Inflammatory macrophage (primary cell): ENCODE data around the gene NDUFAB1.
"Not testable (repeated sequence)": the region's sequence is repeated elsewhere in the genome, so short reads cannot be mapped to it uniquely, and the experiment has no call there.

Source experiments
- DNase-seq, 2 donors: peaks; one replicate each; pipeline ENCODE4 v3.0.0-alpha.2; 2020 to 2022

Gene NDUFAB1

DNA sequence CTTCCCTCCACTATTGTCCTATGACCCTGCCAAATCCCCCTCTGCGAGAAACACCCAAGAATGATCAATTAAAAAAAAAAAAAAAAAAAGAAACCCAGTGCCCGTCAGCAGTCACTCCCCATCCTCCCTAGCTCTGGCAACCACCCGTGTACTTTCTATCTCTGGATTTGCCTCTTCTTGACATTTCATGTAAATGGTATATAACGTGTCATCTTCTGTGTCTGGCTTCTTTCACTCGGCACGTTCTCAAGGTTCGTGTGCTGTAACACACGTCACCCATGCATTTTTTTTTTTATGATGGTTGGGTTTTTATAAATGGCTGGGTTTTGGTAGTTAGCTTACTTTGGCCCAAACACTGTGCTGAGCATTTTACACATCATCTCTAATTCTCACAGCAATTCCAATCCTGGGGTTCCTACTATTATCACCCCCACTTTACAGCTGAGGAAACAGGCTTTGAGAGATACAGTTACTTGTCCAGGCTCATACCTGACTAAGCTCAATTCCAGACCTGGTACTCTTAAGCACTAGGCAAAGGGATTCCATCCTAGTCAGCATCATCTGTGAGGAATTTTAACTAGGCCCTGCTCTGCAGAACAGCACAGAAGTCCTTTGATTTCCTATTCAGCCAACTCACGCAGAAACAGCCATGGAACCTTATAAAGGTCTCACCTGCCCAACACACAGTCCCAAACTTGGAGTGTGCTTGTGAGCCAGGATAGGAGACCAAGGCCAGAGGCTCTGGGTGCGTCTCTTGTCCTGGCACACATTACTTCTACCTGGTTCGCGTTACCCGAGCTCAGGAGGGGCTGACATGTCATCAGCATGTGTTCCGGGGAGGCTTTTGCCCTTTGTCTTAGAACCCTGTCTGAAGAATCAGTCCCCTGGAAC, 11.7 kb downstream of the NDUFAB1 start:
- no peak for DNase-seq

DNA sequence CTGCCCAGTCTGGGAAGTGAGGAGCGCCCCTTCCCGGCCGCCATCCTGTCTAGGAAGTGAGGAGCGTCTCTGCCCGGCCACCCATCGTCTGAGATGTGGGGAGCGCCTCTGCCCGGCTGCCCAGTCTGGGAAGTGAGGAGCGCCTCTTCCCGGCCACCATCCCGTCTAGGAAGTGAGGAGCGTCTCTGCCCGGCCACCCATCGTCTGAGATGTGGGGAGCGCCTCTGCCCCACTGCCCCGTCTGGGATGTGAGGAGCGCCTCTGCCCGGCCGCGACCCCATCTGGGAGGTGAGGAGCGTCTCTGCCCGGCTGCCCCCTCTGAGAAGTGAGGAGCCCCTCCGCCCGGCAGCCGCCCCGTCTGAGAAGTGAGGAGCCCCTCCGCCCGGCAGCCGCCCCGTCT, 12.8 kb downstream of the NDUFAB1 start:
- DNase-seq: not testable (repeated sequence)

DNA sequence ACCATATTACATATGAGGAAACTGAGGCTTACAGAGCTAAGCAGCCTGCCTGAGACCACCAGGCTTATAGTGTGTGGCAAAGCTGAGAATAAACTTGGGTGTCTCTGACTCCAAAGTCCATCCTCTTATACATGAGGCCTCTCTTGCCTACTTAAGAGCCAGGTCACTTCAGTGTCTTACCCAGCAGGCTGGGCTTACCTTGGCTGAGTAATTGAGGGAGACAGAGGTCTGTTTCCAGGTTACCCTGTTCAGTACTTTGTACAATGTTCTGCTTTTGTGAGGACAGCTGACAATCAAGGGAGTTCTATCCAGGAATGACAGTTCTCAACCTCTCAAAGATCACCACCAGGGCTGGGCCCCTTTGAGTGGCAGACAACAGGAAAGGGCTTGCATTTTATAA, 14.4 kb downstream of the NDUFAB1 start:
- no peak for DNase-seq

DNA sequence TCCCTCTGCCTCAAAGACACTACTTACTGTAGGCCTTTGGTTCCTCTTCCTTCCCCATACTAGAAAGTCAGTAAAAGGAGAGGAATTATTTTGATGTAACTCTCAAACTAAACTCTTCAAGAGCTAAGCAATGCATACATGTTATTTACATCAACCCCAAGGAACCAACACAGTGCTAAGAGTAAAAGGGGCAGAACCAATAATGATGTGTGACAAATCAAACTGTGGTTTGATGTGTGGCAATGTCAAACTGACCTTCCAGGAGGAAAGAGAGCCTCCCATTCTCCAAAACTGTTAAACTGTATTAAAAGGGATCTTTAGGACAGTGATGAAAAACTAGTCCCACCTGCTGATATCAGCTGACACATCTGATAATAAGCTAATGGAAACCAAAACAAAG, 15.7 kb downstream of the NDUFAB1 start:
- DNase-seq: no peak

DNA sequence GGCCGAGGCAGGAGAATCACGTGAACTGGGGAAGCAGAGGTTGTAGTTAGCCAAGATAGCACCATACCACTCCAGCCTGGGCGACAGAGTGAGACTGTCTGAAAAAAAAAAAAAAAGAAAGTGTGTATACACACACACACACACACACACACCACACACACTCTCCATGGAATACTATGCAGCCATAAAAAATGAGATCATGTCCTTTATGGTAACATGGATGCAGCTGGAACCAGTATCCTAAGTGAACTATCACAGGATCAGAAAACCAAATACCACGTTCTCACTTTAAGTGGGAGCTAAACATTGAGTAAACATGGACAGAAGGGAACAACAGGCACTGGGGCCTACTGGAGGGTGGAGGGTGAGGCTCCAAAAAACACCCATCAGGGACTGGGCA, 16.7 kb downstream of the NDUFAB1 start:
- no peak for DNase-seq

DNA sequence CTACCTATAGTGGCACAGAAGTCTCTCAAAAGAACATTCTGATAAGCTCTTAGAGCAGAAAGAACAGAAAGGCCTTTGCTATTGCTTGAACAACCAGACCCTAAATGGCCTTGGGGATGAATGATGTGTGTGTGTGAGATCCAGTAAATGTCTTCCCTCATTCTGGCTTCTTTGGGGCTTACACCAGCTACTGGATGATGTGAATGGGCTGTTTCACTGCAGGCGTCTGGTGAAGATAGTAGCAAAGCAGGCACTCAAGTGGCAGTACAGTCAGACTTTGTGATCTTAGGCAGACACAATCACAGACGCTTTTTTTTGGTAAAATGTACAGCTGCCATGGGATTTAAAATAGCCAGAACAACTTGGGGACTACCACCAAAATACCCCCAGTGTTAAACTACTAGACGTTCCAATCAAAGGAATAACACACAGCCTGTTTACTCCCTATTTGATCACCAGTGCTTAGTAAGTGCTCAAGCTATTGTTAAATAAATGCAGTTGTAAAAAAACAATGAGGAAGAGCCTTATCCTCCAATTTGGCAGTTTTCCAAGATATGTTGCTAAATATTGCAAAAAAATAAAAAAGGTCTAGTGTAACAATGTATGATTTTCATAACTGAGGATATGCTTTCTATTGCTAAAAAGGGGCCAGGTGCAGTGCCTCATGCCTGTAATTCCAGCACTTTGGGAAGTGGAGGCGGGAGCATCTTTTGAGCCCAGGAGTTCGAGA, 17.9 kb downstream of the NDUFAB1 start:
- DNase-seq: peak in 1 of 2 donors; percentile 70

DNA sequence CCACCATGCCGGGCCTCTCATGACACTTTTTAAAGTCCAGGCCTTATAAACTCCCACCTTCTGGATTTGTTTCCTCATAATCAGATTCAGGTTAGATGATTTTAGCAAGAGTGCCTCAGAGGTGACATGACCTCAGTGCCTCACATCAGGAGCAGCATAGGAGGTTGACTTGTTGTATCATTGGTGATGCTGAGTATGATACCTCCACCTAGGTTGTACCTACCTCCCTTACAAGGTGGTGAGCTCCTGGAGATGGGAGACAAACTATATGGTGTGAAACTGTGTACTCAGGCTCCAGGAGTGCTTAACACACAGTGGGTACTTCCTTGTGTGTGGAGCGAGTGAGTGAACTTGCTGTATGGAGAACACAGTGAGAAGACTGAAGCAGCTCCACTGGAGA, 18.6 kb downstream of the NDUFAB1 start:
- DNase-seq: no peak

DNA sequence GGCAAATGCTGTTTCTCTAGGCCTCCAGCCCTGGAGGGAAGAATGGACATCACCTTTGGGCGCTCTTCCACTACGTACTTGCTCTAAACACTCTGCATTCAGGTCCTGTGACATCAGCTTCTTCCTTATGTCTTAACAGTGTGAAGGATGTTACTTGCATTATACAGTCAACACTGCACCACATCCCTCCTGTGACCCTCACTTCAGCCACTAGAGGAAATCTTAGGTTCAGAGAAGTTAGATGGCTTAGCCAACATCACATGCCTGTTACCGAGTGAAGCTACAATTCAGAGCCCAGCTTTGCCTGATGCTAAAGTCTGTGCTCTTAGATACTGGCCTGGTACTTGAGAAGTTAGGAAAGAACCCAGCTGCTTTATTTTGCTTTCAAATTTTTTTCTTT, 20.3 kb downstream of the NDUFAB1 start:
- DNase-seq: no peak

DNA sequence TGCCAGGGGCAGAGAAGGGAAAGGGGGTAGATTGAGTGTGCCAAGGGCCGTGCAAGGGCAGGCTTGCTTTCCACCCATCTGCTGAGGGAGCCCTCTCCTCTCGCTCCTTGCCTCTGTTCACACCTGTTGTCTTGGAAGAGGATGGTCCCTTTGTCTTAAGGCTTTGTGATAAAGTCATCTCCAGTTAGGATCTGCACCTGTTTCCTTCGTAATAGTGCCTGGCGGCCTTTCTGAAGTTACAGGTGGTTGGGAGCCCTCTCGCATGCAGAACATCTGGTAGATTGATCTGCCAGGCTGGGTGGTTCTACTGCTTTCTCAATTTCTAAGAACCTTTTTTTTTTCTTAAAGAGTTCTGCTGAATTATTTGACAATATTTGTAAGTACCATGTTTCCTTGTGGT, 22.3 kb downstream of the NDUFAB1 start:
- DNase-seq: no peak

DNA sequence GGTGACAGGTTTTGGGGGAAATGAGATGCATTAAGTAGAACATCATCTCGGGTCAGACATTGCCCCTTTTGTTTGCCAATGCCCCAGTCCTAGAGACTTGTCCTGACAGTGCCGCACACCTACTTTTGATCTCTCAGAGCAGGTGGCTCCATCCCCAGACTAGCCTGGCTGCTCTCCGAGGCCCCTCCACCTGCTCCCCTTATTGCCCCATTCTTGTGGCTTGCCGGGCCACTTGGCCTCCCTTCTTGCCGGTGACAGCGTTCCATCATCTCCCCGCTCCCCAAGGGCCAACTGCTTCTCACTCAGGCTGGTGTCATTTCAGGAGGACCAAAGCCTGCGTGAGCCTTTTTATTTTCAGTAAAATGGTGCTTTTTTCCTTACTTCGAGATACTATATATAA, 23.7 kb downstream of the NDUFAB1 start:
- no peak for DNase-seq

DNA sequence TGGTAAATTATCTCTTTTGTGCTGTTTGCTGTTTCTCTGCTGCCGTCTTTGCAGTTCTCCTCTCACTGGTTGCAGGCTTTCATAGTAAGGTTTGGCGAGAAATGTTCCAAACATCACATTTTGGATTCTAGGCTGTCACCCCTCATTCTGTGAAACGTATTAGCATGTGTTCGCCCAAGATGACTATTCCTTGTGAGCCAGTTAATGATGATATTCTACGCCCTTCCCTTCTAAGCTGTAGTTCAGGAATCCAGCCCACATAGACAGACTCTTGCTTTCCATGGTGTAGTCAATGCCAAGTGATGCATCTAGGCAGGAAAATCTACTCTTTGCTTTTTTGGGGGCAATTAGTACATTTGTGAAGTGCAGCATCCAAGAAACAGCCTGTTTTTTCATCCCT, 24.2 kb downstream of the NDUFAB1 start:
- DNase-seq: no peak

DNA sequence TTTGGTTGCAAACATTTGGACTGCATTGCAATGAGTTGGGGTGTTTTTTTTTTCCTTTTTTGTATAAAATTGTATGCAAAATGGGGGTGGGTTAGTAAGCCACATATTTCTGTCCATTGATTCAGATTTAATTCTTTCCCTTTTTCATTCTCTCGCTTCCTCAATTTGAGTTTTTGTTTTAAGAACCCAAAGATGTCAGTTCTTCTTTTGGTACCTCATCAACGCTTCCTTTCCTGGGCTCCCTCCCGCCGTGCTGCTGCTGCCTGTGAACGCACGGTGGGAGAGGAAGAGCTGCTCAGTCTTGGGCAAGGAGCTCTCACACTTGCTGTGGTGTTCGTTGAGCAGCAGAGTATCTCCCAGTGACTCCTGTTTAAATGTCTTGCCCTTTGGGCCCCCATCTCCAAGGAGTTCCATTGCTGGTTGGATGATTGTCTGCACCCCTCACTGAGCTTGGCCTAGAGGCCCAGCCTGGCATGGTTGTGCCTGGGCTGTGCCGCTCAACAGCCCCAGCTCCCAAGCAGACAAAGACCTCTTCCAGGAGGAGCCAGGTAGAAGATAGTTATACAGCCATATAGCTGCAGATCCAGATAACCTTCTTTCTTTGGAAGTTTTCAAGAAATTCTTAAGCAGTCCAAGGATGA, 25.0 kb downstream of the NDUFAB1 start:
- peak; percentile 56 to 79 for DNase-seq

DNA sequence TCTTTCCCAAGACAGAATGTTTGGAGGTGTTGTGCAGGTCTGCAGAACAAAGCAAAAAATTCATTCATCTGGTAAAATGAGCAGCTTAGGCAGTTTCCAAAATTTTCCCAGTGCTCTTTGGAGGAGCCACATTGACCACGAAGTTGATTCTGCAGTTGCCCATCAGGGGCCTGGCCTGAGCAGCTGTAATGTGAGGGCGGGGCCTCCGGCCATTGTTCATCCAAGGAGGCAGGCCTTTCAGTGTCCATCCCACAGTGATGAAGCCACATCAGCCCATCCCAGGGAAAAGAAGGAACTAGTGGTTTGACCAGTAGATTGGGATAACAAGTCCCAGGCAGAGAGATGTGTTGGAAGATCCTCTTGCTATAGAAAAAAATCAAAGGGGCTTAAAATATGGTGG, 28.5 kb downstream of the NDUFAB1 start:
- DNase-seq: no peak

DNA sequence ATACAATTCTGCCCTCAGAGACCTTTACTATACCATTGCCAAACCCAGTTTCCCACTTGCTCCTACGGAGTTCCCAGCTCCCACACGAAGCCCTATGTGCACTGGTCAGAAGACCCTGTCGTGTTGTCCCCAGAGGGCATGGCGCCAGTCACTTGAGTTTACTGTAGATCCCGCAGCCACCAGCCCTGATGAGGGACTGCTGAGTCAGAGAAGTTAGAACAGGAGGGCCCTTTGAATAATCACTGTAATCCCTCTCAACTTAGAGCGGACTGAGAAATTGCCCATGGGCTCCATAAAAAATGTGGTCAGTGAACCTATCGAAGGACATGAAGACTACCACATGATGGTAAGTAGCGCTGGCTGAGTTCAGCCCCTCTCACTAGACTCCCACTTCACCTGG, 29.4 kb downstream of the NDUFAB1 start:
- no peak for DNase-seq

DNA sequence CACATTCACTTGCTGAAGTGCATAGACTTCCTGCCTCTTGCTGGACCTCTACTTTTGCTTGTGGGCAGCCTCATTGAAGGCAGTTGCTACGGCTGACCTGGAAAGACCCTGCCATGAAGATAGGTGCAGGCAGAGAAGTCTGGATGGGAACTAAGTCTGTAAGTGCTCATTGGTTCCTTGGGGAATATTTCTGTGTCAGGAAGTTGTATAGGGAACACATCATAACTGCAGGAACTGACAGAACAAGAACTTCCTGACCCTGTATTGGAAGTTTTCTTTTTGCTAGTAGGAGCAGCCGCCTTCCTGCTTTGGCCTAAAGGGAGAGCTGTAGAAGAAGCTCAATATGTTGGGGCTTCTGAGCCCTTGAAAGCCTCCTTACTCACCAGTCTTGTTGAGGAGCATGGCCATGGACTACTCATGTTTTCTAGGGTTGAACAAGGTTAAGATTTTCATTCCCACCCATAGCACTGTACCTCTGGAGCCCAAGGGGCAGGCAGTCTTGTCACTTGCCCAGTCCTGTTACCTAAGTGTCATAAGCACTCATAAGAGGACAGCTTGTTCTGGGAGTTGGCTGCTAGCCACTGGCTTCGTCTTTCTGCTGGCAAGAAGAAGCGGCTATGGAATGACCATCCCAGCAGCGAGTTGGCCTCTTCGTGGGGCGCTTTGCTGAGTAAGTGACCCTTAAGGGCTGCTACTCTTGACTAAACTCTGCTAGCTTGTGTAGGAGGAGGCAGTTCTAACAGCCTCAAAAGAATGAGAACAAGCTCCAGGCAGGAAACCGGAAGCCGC, 31.3 kb downstream of the NDUFAB1 start:
- DNase-seq: no peak

DNA sequence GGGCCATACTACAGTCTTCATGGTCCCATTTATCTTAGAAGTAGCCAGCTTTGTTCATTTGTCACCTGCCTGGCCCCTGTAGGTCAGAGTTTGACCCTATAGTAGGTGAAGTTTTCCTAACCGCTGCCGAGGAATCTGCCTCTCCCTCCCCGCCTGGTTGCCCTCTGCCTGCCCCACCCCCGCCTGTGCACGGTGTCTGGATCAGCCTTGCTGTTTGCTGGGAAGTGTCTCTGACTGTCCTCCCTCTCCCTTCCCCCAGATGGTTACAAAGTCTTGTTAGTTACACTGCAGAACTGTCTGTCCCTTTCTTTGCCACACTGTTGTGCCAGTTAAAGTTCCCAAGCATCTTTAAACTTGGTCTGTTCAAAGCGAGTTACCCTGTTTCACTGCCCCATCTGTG, 32.9 kb downstream of the NDUFAB1 start:
- DNase-seq: no peak

DNA sequence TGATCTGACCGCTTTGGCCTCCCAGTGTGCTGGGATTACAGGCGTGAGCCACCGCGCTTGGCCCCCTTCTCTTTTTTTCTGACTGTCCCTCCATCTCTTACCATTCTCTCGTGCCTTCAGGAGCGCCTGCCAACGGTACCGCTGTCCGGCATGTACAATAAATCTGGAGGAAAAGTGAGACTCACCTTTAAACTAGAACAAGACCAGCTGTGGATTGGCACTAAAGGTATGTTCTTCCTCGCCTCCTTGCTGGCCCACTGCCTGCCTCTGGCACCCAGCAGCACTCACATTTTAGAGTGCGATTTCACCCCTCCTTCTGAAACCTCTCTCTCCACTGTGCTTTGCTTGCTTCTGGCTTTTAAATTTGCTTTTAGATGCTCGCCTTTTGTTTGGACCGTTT, 33.6 kb downstream of the NDUFAB1 start:
- DNase-seq: no peak

DNA sequence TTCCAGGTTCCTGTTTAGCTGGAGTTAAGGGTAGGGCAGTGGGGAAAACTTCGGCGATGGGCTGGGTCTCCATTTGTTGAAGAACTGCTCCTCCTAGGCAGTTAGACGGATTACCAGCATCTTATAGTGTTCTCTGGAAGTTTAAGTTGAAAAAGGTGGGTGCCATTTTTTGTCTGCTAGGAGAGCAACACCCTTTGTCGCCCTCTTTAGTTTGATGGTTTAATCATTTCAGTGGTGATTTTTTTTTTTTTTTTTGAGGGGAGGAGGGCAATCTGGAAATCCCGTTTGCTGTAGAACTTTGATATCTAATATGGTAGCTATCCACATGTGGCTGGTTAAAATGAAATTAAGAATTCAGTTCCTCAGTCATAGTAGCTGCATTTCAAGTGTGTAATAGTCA, 34.5 kb downstream of the NDUFAB1 start:
- no peak for DNase-seq

DNA sequence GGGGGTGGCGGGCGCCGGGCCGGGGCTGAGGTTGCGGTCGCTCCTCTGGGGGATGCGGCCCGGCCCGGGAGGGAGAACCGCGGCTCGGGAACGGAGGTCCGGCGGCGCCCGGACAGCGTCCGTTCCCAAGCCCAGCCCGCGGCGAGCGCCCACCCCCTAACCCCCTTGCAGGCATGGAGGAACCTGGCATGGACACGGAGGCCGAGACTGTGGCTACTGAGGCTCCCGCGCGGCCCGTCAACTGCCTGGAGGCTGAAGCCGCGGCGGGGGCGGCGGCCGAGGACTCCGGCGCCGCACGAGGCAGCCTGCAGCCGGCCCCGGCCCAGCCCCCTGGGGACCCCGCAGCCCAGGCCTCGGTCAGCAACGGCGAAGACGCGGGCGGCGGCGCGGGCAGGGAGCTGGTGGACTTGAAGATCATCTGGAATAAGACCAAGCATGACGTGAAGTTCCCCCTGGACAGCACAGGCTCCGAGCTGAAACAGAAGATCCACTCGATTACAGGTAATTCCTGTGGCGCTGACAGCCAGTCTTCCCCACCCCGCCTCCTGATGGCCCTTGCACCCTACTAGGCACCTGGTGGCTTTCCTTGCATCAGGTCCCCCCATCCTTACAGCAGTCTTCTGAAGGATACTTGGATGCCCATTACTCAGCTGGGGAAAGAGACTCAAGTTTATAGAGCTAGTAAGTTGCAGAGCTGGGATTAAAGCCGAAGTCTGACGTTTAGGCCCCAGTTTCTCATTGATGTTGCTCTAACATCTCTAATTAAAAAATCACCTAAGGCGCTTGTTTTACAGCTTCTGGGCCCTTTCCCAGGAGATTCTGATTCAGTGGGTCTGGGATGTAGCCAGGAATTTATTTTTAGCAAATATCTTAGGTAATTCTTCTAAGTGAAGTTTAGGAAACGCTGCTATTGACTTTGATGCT, 38.1 kb downstream of the NDUFAB1 start:
- peak in 1 of 2 donors; percentile 40 for DNase-seq

DNA sequence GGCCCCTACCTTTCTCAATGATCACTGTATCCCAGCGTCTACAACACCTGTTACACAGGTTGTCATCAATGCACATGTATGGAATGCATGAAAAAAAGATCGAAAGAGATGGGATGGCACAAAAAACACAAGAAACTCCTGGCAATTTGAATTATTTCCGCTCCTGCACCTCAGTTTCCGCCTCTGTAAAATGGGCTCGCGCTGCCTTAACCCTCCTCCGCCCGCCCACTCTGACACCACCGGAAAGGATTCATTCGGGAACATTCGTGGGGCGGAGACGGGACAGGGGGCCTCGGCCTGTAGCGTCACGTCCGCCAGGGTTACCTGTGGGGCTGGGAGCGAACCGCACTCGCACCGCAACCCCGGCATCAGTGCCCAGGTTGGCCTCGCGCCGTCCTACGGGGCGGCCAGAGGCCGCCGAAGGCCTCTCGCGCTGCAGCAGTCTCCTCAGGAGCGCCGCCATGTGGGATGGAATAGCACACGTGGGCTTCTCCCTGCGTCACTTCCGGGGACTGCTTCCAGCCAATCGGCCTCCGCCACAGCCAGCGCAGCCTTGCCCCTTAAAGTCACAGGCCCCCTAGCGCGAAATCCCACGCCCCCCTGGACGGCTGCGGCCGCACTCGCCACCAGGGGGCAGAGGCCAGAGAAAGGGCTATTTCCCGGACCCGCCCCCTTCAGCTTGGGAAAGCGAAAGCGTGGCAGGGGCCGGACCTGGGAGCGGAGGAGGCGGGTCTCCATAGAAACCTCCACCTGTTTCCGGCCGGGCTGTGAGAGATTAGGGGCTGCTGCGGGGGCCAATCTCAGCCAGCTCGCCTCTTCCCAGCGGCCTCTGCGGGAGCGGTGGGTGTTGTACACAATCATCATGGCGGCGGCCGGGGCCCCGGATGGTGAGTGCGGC, 39.0 kb downstream of the NDUFAB1 start, which contains the start of the genes EARS2 and UBFD1:
EARS2 (minus strand) TSS at position 470 of the 898 bp plus-strand sequence; CDS start at position 463, 7 bp downstream.
UBFD1 (plus strand) TSS at position 847 of the 898 bp plus-strand sequence; CDS start at position 863, 16 bp downstream.
- peak; percentile 98 to 99 for DNase-seq
